HG02840 (cell line): ENCODE data around the gene C21orf91.
"Not testable (repeated sequence)": the region's sequence is repeated elsewhere in the genome, so short reads cannot be mapped to it uniquely, and the experiment has no call there.

Source experiments
- ATAC-seq: cut with Tn5 transposase; IDR thresholded peaks from one replicate; pipeline ENCODE4 v1.9.1; 2021; ENCODE audit warnings: mild to moderate bottlenecking, moderate library complexity, moderate number of reproducible peaks; ENCODE audit not compliant: unreplicated experiment, low FRiP score

The C21orf91 gene

GRCh38 chr21:17781524-17781923, 37.6 kb downstream of the C21orf91 start:
- no peak for ATAC-seq

GRCh38 chr21:17780539-17780938, 38.6 kb downstream of the C21orf91 start:
- ATAC-seq: peak; percentile 36

DNA sequence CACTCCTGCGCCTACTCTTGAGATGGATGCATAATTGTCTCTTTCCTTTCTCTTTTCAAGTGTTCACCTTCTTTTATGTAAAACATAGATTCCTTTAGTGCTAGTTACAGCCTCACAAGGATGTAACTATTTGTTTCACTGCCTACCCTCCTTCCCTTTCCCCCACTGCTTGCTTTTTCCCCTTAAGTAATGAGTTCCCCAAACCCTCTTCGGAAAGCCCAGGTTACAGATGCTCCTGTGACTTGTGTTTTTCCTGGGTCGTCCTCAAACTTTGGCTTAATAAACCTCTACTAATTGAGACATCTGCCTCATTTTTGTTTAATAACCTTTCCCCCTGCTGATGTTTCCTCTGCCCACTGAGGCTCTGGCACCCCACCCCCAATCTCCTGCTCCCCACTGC, 39.2 kb downstream of the C21orf91 start:
- ATAC-seq: no peak

DNA sequence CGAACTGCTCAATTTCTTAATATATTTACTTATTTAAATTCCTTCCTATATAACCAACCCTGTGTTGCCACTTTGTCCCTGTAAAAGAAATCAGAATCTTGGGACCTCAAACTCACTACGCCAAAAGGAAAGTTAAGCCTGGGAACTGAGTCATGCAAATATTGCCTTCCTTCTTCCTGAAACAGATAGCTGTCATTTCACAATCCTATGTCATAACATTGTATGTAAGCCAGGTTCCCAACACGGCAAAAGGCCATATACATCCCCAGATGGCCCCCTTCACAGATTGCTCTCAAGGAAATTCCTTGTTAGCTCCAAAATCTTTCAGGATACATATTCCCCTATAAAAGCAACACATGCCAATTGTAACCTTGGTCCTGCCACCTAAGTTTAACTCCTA, 39.7 kb downstream of the C21orf91 start:
- no peak for ATAC-seq

- no peak for ATAC-seq
These were observed 41.9 kb downstream of the C21orf91 start for GRCh38 chr21:17777072-17777765.

GRCh38 chr21:17775431-17776126, 43.6 kb downstream of the C21orf91 start:
- ATAC-seq: no peak

- not testable (repeated sequence) for ATAC-seq
These were observed 44.1 kb downstream of the C21orf91 start for GRCh38 chr21:17775021-17775420.

DNA sequence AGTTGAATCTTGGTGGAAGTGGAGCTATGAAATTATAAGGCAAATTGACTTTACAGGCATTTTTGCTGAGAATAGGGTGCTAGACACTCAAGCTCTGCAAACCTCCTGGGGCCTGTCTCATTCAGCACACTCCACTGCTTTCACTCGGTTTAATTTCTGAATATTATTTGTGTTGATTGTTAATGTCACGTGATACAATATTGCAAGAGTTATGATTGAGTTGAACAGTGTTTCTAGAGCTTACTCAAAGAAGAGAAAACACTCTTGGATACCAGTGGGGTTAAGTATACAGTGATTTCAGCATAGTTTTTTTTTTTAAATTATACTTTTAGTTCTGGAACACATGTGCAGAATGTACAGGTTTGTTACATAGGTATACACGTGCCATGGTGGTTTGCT, 49.7 kb downstream of the C21orf91 start:
- no peak for ATAC-seq

DNA sequence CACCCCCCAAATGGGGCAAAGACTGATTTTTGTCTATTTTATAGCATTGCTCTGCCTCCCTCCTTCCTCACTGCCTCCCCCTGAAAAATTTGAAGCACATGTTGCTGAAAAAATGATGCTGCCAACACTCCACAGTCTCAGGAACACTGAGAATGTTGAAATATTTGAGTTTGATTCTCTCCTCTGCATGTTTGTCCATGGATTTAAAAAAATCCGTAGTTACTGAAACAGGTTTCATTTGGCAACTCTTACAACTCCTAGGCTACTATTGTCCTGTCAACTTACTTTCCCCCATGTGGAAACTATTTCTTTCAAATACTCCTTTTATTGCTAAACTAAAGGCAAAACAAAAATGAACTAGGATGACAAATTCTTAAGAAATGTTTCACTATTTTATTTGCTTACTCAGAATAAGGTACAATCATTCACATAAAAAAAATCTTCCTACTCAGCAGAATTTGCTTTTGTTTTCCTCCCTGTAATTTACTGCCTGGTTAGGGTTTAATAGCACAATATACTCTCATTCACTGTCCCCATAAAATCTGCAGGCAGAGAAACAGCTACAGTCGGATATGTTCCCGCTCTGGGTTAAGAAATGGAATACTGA, 50.2 kb downstream of the C21orf91 start:
- no peak for ATAC-seq

DNA sequence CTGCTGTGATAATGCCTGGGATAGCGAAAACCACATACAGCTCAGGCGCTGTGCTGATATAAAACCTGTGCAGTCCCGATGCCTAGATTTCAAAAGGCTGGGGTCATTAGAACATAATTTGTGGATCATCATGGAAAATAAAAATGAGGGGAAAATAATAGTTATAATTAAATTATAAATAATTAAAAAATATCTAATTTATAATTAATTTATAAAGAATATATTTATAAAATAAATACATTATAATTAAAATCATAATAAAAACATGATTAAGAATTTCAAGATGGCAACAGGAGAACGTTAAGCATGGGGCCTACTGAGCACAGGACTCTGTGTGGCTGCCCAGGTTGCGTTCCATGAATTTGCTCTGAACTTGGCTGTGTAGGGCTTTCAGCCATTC, 53.9 kb downstream of the C21orf91 start:
- no peak for ATAC-seq

GRCh38 chr21:17763288-17764037, 55.7 kb downstream of the C21orf91 start:
- no peak for ATAC-seq

- no peak for ATAC-seq
These were observed 59.5 kb downstream of the C21orf91 start for GRCh38 chr21:17759511-17760178.

DNA sequence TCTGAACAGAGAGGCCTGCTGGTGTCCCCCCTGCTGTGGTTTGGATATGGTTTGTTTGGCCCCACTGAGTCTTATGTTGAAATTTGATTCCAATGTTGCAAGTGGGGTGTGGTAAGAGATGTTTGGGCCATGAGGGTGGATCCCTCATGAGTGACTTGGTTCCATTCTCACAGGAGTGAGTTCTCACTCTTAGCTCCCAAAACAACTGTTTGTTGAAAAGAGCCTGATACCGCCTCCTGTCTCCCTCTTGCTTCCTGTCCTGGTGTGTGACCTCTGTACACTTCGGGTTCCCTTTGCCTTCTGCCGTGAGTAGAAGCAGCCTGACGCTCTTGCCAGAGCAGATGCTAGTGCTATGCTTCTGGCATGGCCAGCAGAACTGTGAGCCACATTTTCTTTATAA, 60.5 kb downstream of the C21orf91 start:
- no peak for ATAC-seq

- ATAC-seq: no peak
These were observed 61.5 kb downstream of the C21orf91 start for GRCh38 chr21:17757671-17758070.

DNA sequence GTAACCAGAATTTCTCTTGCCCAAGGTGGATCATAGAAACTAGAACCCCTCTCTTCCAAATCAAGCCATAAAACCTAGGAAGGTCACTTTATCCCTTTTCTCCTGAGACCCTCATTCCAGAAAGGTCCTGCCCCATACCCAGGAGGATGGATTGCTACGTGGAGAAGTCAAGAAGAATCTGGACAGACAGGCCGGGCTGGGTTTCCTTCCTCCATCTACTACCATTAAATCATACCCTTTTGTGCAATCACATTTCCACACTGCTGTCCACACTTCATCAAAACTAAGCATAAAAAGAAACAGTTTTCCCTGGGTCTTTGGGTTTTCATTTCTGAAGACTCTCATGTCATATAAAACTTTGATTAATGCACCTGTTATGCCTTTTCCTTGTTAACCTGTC, 65.4 kb downstream of the C21orf91 start:
- ATAC-seq: no peak

- ATAC-seq: no peak
These were observed 67.0 kb downstream of the C21orf91 start for GRCh38 chr21:17752171-17752570.

DNA sequence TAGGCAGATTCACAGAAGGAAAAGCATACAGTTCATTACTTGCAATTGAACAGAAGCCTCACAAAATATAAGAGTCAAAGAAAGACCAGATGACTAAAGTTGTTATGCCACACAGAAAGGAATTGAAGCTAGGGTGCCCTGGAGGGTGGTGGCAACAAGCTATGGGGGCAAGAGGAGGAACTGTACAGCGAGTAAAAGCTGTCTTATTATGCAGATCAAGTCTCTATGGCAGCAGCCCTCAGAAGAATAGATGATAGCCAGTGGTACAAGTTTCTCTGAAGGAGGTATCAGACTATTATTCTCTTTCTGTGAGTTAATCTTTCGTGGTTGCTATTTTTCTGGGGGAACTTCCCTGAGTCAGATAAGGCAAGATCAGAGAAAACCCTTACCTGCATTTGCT, 72.2 kb downstream of the C21orf91 start:
- ATAC-seq: no peak

DNA sequence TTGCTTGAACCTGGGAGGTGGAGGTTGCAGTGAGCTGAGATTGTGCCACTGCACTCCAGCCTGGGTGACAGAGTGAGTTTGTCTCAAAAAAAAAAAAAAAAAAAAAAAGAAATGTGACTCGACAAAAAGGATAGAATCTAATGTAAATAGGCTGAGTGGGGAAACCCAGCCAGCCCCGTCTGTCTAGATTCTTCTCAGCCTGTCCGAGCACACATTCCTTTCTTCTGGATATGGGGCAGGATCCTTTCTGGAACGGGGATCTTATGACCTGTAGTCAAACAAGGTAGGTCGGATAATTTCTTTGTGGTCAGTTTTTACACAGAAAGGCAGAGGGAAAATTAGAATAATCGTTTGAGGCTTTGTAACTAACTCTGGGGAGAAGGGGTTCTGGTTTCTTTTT, 74.1 kb downstream of the C21orf91 start:
- no peak for ATAC-seq

- no peak for ATAC-seq
These were observed 76.1 kb downstream of the C21orf91 start for GRCh38 chr21:17742940-17743592.

GRCh38 chr21:17742181-17742580, 77.0 kb downstream of the C21orf91 start:
- ATAC-seq: no peak
